NK-92 (cell line): ENCODE results near the gene OR5V1.
"Not testable (repeated sequence)": the region's sequence is repeated elsewhere in the genome, so short reads cannot be mapped to it uniquely, and the experiment has no call there.

Source experiments
- DNase-seq: peaks from one replicate; lab custom pipeline; 2025; ENCODE audit not compliant: unreplicated experiment; lab: John Stamatoyannopoulos, UW

OR5V1 gene

GRCh38 chr6:29368765-29369164 is at the start of gene OR5V1:
Gene OR5V1 (minus strand): TSS chr6:29368865. CDS start chr6:29356195, 12,670 bp downstream.
- DNase-seq: no peak

- no peak for DNase-seq
Observed at GRCh38 chr6:29414588-29414987, 45.9 kb upstream of the OR5V1 start, which contains the start of gene OR12D1. Gene OR12D1 (plus strand): TSS chr6:29414928.

- DNase-seq: no peak
Observed at GRCh38 chr6:29403801-29404200, 35.1 kb upstream of the OR5V1 start.

GRCh38 chr6:29399525-29399924 is 30.9 kb upstream of the OR5V1 start:
- DNase-seq: no peak

GRCh38 chr6:29395331-29395730 is 26.7 kb upstream of the OR5V1 start, which contains the start of gene OR12D2:
Gene OR12D2 (plus strand): TSS chr6:29395631. CDS start chr6:29396700, 1,069 bp downstream.
- no peak for DNase-seq

- DNase-seq: no peak
Observed at GRCh38 chr6:29388533-29388932, 19.9 kb upstream of the OR5V1 start.

- no peak for DNase-seq
Observed at GRCh38 chr6:29376003-29376402, 7.3 kb upstream of the OR5V1 start.

- no peak for DNase-seq
Observed at GRCh38 chr6:29375191-29375590, 6.5 kb upstream of the OR5V1 start, which contains the start of gene OR12D3. Gene OR12D3 (minus strand): TSS chr6:29375291. CDS start chr6:29375287, 4 bp downstream.

GRCh38 chr6:29355603-29356002 is 13.1 kb downstream of the OR5V1 start:
- no peak for DNase-seq

GRCh38 chr6:29354980-29355379 is 13.7 kb downstream of the OR5V1 start:
- no peak for DNase-seq

- not testable (repeated sequence) for DNase-seq
Observed at GRCh38 chr6:29349348-29349747, 19.3 kb downstream of the OR5V1 start.

- no peak for DNase-seq
Observed at GRCh38 chr6:29345380-29345779, 23.3 kb downstream of the OR5V1 start.

GRCh38 chr6:29336269-29336668 is 32.4 kb downstream of the OR5V1 start:
- DNase-seq: no peak

- no peak for DNase-seq
Observed at GRCh38 chr6:29332676-29333075, 36.0 kb downstream of the OR5V1 start.

GRCh38 chr6:29325777-29326176 is 42.9 kb downstream of the OR5V1 start:
- DNase-seq: no peak

GRCh38 chr6:29323332-29323731 is 45.3 kb downstream of the OR5V1 start:
- not testable (repeated sequence) for DNase-seq

- no peak for DNase-seq
Observed at GRCh38 chr6:29319931-29320330, 48.7 kb downstream of the OR5V1 start.
